ENCODE results near the gene ANKH. TPM values are rescaled to one million over a fixed set of nuclear protein-coding genes. Genes with fewer than 3 reads are reported as not detected.

ANKH gene
- polyA plus RNA-seq, 12 donors, result 11.4 to 23.3 (median 14.1) TPM; not detected in 1

DNA sequence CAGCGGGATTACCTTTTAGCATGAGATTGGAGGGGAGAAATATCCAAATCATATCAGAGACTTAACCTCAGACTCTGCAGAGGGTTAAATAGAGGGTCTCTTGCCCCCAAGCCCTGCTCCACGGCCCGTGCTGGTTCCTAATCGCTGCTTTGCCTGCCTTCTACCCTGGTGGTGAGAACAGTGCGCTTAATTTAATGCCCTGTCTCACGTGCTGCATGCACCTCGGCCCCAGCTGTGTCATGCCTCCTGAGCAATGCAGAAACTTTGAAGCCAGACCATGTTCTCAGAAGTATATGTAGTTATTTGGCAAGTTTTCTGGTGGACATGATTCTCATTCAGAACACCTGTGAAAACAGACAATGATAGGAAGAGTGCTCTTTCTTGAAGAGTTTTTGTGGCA lies 205.6 kb downstream of the ANKH start:
- DNase-seq, result no peak

DNA sequence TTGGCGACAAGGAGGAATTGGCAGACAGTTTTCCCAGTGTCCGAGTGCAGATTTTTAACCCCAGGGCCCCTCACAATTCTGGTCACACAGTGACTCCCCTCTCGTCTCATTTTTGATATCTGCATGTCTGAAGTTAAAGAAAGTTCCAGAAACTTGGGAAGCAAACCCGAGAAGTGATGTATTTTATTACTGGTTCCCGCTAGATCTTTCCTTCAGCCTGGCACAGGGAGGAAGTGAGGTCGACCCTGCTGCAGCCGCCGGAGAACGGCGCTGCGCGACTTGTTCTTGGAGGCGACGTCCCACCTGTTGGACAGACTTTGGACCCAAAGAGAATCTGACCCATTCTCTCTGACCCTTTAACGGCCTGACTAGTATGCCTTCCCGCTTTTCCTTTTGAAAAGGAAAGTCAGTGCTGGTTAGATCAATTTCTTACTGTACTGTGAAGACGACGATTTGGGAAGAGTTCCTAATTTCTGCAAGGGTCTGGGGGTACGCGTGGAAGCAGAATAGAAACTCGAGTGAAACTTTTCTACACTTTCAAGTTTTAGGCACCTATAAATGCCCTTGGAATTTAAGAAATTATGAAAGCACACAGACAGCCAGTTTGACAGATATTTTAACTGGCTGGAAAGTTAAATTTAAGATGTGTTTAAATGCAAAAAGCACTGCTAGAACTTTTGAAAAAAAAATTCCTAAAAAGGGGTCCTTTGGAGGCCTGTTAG lies 206.3 kb downstream of the ANKH start:
- peak; percentile 41 for DNase-seq

DNA sequence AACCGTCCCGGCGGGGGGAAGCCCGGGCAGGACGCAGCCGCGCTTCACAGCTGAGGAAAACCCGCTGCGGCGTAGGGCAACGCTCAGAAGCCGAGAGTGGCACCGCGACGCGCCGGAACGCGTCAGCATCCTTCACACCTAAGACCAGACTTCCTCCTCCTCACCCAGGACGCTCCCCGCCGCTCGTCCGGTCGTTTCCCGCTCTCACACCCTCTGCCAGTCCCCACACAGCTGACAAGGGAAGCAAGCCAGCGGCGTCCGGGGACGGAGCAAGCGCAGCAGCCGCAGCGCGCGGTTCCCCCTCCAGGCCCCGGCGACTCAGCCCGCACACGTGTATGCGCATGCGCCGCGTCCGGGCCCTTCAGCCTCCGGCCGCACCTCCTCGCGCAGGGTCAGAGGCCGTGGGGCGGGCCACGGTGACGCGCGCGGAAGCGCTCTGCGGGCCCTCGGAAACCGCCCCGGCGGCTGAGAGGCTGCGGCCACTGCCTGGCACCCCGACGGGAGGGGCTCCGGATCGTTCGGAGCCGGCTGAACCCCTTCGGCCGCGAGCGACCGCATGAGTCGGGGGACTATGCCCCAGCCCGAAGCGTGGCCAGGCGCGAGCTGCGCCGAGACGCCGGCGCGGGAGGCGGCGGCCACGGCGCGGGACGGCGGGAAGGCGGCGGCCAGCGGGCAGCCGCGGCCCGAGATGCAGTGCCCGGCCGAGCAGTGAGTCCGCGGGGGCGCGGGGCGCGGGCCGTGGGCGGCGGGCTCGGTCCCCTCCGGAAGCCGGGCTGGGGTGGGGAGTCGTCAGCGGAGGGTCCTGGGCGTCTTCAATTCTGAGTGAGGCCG lies 207.1 kb downstream of the ANKH start, which contains the start of gene OTULIN:
Gene OTULIN (plus strand): TSS at position 449 of the 831 bp plus-strand sequence. CDS start 108 bp downstream, at position 557.
- peak; percentile 93 for DNase-seq

- no peak for DNase-seq
Observed at GRCh38 chr5:14663734-14664269, 207.8 kb downstream of the ANKH start.

DNA sequence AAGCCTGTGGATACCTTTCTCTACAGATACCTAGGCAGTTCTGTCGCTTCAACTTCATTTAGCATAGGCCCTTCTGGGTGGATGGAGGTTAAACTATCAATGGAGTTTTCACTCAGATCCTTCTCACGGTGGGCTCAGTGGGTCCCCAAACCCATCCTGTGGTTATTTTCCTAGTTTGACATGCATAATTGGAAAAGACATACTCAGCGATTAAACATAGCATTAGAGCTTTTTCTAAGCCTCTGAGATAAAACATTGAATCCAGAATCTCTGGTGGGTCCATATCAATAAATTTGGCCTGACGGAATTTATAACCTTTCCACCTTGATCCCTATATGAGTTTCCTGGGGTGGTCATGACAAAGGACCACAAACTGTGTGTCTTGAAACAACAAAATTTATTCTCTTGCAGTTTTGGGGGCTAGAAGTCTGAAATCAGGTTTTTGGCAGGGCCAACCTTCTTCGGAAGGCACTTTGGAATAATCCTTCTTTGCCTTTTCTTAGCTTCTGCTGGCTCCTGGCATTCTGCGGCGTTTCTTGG lies 208.8 kb downstream of the ANKH start:
- no peak for DNase-seq

DNA sequence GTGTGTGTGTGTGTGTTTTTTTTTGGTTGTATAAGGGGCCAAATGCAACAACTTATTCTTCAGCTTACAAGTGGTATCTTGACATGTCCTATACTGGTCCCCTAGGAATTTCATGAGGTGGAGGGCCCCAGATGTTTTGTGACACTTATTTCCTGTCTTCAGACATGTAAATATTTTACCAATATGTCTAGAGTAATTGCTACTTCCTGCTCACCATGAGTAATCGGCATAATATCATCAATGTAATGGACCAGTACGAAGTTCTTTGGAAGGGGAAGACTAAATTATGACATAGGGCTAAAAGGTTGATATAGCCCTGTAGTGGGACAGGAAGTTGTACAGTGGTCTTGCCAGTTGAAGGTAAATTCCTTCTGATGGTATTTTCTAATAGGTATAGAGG lies 210.7 kb downstream of the ANKH start:
- no peak for DNase-seq

DNA sequence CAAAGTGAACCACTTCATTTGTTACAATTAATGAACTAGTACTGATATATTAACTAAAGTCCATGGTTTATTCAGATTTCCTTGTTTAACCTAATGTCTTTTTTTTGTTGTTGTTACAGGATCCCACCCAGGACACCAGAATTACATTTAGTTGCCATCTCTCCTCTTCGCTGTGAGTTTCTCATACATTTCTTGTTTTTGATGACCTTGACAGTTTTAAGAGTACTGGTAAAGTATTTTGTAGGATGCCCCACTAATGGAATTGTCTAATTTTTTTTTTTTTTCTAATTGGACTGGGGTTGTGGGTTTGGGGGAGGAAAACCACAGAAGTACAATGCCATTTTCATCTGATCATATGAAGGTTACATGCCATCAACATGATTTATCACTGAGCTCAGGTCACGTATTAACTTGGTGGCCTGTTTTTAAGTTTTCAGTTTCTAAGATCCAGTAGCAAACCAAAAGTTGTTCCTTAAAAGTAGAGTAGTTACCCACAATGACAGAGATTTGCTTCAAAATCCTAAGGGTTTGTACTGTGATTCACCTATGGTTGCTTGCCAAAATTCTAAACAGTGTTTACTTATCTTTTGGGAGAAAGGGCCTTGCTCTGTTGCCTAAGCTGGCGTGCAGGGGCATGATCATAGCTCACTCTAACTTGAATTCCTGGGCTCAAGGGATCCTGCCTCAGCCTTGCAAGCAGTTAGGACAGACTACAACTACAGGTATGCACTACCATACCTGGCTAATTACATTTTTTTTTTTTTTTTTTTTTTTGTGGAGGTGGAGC lies 211.6 kb downstream of the ANKH start:
- no peak for DNase-seq

GRCh38 chr5:14656898-14657297 lies 214.7 kb downstream of the ANKH start:
- DNase-seq, result no peak

DNA sequence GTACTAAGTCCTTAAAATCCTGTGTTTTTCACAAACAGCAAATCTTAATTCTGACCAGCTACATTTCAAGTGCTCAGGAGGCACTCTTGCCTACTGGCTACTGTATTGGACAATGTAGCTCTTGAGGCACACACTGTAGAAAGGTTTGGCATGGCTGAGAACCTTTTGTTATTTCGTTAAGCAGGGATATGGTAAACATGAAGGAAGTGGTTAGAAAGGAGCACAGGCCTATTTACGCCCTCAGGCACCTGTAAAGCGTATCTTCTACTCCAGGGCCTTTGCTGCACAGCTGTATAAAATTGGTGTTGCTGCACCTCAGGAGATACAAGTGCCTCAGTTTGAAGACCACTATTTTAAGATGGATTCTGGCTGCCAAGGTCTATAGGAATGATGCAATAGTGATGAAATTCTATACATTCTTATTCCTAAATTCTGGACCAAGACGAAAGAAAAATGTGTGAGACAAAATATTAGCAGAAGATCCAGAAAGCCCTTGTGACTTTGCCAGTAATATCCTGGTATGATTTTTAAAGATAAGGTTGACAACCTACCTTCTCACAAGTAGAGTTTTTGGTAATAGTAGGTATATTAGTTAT lies 216.3 kb downstream of the ANKH start:
- no peak for DNase-seq

Other genes with a start within 250 kb of the ANKH start
- gene OTULIN, start 207.1 kb downstream of the ANKH start, polyA plus RNA-seq (ENCODE audit: insufficient read length in 12 of 12), result 10 to 100 TPM in 11 of 12 donors, not detected in 1; 10.7 to 20.8 (median 16.0) TPM